ENCODE measurements around the gene PLD4. TPM values are rescaled to one million over a fixed set of nuclear protein-coding genes. Genes with fewer than 3 reads are reported as not detected.

PLD4 gene
- total RNA-seq, 1 experiment from 2014 or later, result 0.07 TPM

DNA sequence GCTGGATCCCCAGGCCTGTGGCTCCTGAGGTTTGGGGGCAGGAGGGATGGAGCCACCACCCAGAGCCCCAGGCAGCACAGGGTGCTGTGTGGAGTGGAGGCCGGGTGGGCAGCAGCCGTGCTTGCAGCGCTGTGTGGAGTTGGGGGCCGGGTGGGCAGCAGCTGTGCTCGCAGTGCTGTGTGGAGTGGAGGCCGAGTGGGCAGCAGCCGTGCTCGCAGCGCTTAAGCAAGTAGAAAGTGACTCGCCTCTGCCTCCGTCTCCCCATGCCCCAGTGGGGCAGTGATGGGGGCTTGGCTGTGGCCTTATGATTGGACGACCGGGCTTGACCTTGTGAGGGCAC lies 49.3 kb upstream of the PLD4 start (continued):
- TF ChIP-seq, protein P1, sequence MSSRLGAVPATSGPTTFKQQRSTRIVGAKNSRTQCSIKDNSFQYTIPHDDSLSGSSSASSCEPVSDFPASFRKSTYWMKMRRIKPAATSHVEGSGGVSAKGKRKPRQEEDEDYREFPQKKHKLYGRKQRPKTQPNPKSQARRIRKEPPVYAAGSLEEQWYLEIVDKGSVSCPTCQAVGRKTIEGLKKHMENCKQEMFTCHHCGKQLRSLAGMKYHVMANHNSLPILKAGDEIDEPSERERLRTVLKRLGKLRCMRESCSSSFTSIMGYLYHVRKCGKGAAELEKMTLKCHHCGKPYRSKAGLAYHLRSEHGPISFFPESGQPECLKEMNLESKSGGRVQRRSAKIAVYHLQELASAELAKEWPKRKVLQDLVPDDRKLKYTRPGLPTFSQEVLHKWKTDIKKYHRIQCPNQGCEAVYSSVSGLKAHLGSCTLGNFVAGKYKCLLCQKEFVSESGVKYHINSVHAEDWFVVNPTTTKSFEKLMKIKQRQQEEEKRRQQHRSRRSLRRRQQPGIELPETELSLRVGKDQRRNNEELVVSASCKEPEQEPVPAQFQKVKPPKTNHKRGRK (CRISPR knock-in tag; IDR thresholded peaks at IDR 0.05; ENCODE audit: borderline replicate concordance), result no peak
- TF ChIP-seq, protein P2, sequence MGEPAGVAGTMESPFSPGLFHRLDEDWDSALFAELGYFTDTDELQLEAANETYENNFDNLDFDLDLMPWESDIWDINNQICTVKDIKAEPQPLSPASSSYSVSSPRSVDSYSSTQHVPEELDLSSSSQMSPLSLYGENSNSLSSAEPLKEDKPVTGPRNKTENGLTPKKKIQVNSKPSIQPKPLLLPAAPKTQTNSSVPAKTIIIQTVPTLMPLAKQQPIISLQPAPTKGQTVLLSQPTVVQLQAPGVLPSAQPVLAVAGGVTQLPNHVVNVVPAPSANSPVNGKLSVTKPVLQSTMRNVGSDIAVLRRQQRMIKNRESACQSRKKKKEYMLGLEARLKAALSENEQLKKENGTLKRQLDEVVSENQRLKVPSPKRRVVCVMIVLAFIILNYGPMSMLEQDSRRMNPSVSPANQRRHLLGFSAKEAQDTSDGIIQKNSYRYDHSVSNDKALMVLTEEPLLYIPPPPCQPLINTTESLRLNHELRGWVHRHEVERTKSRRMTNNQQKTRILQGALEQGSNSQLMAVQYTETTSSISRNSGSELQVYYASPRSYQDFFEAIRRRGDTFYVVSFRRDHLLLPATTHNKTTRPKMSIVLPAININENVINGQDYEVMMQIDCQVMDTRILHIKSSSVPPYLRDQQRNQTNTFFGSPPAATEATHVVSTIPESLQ (CRISPR knock-in tag; IDR thresholded peaks at IDR 0.05), result no peak
- TF ChIP-seq ZNF671 (CRISPR knock-in tag; IDR thresholded peaks at IDR 0.05) (no peak), SMAD3 (CRISPR knock-in tag; IDR thresholded peaks at IDR 0.05; ENCODE audit: borderline replicate concordance) (no peak), NFE2L1 (CRISPR knock-in tag; IDR thresholded peaks at IDR 0.05) (no peak), HMGA2 (CRISPR knock-in tag; IDR thresholded peaks at IDR 0.05) (no peak), GTF2I (CRISPR knock-in tag; conservative IDR thresholded peaks at IDR 0.05) (no peak)
- TF ChIP-seq, protein P3, sequence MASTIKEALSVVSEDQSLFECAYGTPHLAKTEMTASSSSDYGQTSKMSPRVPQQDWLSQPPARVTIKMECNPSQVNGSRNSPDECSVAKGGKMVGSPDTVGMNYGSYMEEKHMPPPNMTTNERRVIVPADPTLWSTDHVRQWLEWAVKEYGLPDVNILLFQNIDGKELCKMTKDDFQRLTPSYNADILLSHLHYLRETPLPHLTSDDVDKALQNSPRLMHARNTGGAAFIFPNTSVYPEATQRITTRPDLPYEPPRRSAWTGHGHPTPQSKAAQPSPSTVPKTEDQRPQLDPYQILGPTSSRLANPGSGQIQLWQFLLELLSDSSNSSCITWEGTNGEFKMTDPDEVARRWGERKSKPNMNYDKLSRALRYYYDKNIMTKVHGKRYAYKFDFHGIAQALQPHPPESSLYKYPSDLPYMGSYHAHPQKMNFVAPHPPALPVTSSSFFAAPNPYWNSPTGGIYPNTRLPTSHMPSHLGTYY (CRISPR knock-in tag; IDR thresholded peaks at IDR 0.05), result no peak
- TF ChIP-seq, protein P4, sequence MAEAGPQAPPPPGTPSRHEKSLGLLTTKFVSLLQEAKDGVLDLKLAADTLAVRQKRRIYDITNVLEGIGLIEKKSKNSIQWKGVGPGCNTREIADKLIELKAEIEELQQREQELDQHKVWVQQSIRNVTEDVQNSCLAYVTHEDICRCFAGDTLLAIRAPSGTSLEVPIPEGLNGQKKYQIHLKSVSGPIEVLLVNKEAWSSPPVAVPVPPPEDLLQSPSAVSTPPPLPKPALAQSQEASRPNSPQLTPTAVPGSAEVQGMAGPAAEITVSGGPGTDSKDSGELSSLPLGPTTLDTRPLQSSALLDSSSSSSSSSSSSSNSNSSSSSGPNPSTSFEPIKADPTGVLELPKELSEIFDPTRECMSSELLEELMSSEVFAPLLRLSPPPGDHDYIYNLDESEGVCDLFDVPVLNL (CRISPR knock-in tag; IDR thresholded peaks at IDR 0.05; ENCODE audit: borderline replicate concordance, low read depth), result no peak
- TF ChIP-seq, protein P5, sequence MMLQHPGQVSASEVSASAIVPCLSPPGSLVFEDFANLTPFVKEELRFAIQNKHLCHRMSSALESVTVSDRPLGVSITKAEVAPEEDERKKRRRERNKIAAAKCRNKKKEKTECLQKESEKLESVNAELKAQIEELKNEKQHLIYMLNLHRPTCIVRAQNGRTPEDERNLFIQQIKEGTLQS (CRISPR knock-in tag; conservative IDR thresholded peaks at IDR 0.05), result no peak

DNA sequence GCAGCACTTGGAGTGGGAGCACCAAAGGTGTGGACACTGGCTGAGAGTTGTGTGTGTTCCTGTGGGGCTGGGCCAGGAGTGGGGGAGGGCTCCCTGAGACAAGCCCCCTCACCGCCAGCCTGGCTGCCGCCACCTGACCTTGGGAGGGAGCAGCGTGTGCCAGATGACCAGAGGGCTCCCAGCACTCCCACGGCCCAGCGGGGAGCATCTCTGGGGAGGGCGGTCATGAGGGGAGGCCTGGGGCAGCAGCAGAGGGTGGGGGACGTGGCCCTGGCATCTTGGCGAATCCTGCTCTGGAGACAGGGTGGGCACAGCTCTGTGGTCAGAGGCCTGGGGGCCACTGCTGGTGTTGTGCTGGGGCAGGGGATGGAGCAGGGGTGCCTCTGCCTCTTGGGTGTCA lies 48.9 kb upstream of the PLD4 start:
- Mint-ChIP-seq H3K27ac (no peak overlapping the region), H3K36me3 (0 out of 2 replicates have a peak, but pooled peaks cover 2% of the 10 kb centered on the region), H3K27me3 (ENCODE audit: low read depth) (no peaks in the 10 kb centered on the region), H3K4me1 (peaks cover 13% of the 10 kb centered on the region), H3K4me3 (no peak overlapping the region), H3K9me3 (no peaks in the 10 kb centered on the region)
- ChIA-PET POLR2A (no interaction called here), CTCF (interaction anchor here (1.0 to 2.0 kb wide), 8 partner anchors 12 to 293 kb away, joined by 3 to 19 read pairs (median 4); partner anchors contain the start of gene JAG2)
- ATAC-seq (no peak), DNase-seq (ENCODE audit: low spot score) (no peak)
- TF ChIP-seq ZNF138 (CRISPR knock-in tag; conservative IDR thresholded peaks at IDR 0.05), result no peak
- TF ChIP-seq, protein P6, sequence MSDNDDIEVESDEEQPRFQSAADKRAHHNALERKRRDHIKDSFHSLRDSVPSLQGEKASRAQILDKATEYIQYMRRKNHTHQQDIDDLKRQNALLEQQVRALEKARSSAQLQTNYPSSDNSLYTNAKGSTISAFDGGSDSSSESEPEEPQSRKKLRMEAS (CRISPR knock-in tag; IDR thresholded peaks at IDR 0.05), result 0 out of 2 replicates have a peak, but pooled peaks have one; percentile 16

DNA sequence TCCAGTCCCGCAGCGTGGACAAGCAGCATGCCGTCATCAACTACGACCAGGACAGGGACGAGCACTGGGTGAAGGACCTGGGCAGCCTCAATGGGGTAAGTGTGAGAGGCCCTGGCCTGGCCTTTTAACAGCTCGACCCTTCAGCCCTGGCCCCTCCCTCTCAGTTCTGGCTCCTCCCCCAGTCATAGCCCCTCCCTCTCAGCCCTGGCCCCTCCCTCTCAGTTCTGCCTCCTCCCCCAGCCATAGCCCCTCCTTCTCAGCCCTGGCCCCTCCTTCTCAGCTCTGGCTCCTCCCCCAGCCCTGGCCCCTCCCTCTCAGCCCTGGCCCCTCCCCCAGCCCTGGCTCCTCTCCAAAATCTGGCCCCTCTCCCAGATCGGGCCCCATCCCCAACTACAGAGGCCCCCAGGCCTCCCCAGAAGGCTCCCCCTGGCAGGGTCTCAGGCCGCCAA lies 48.4 kb upstream of the PLD4 start:
- ChIA-PET CTCF (interaction anchor here (0.8 to 2.0 kb wide), 11 partner anchors 12 to 976 kb away, joined by 3 to 19 read pairs (median 3); partner anchors contain the start of genes JAG2 and SIVA1), POLR2A (interaction anchor here (0.5 kb wide), 1 partner anchor 63 kb away, joined by 3 read pairs; no protein-coding TSS in a partner anchor)
- H3K27ac Mint-ChIP-seq, result no peak overlapping the region
- H3K4me3 Mint-ChIP-seq, result no peak overlapping the region
- H3K36me3 Mint-ChIP-seq, result 0 out of 2 replicates have a peak, but pooled peaks cover 2% of the 10 kb centered on the region
- ATAC-seq, result peak; percentile 92
- H3K9me3 Mint-ChIP-seq, result no peaks in the 10 kb centered on the region
- H3K4me1 Mint-ChIP-seq, result peaks cover 13% of the 10 kb centered on the region
- peak; percentile 80 for DNase-seq (ENCODE audit: low spot score)
- H3K27me3 Mint-ChIP-seq (ENCODE audit: low read depth), result no peaks in the 10 kb centered on the region
- TF ChIP-seq CREM (CRISPR knock-in tag; IDR thresholded peaks at IDR 0.05) (no peak), SMAD4 (CRISPR knock-in tag; IDR thresholded peaks at IDR 0.05) (no peak), TEAD4 (CRISPR knock-in tag; IDR thresholded peaks at IDR 0.05) (no peak), IRF2 (CRISPR knock-in tag; IDR thresholded peaks at IDR 0.05; ENCODE audit: borderline replicate concordance, low read depth) (no peak), ATF1 (CRISPR knock-in tag; IDR thresholded peaks at IDR 0.05) (no peak), KAT7 (CRISPR knock-in tag; IDR thresholded peaks at IDR 0.05; ENCODE audit: borderline replicate concordance) (no peak)
- TF ChIP-seq, protein P7, sequence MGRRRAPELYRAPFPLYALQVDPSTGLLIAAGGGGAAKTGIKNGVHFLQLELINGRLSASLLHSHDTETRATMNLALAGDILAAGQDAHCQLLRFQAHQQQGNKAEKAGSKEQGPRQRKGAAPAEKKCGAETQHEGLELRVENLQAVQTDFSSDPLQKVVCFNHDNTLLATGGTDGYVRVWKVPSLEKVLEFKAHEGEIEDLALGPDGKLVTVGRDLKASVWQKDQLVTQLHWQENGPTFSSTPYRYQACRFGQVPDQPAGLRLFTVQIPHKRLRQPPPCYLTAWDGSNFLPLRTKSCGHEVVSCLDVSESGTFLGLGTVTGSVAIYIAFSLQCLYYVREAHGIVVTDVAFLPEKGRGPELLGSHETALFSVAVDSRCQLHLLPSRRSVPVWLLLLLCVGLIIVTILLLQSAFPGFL (CRISPR knock-in tag; IDR thresholded peaks at IDR 0.05; ENCODE audit: borderline replicate concordance), result no peak
- TF ChIP-seq, protein P8, sequence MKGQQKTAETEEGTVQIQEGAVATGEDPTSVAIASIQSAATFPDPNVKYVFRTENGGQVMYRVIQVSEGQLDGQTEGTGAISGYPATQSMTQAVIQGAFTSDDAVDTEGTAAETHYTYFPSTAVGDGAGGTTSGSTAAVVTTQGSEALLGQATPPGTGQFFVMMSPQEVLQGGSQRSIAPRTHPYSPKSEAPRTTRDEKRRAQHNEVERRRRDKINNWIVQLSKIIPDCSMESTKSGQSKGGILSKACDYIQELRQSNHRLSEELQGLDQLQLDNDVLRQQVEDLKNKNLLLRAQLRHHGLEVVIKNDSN (CRISPR knock-in tag; IDR thresholded peaks at IDR 0.05), result no peak
- TF ChIP-seq, protein P9, sequence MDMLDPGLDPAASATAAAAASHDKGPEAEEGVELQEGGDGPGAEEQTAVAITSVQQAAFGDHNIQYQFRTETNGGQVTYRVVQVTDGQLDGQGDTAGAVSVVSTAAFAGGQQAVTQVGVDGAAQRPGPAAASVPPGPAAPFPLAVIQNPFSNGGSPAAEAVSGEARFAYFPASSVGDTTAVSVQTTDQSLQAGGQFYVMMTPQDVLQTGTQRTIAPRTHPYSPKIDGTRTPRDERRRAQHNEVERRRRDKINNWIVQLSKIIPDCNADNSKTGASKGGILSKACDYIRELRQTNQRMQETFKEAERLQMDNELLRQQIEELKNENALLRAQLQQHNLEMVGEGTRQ (CRISPR knock-in tag; IDR thresholded peaks at IDR 0.05), result no peak
- TF ChIP-seq, protein P10, sequence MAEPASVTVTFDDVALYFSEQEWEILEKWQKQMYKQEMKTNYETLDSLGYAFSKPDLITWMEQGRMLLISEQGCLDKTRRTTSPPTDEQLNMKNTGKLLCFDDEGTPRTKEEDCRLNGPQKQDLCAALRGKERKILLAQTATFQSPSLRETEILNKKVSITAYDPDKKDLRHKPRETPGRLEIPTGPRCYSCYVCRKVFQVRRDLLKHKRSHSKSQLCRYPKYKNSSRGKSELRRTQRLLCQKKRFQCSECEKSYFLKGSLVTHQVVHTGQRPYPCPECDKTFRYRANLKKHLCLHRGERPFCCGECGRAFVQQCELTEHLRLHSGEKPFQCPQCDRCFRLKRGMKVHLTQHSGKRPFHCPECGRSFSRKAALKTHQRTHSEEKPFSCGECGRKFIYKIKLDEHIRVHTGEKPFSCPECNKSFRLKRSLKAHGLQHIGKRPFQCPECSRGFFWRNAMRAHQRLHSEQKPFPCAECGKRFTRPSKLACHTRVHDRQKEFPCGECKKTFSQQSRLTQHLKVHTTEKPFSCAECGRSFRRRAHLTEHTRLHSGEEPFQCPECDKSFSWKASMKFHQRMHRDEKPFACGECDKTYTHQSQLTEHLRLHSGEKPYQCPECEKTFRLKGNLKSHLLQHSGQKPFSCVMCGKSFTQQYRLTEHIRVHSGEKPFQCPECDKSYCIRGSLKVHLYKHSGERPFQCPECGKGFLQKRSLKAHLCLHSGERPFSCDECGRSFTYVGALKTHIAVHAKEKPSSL (CRISPR knock-in tag; conservative IDR thresholded peaks at IDR 0.05), result no peak

All from WTC11 (cell line).